HG03342 (cell line): ENCODE results near the gene TCAP.
A peak's percentile ranks its signal among the peaks of the same experiment; 100 is the strongest.
"Not testable (repeated sequence)": the region's sequence is repeated elsewhere in the genome, so short reads cannot be mapped to it uniquely, and the experiment has no call there.

Source experiments
- ATAC-seq: cut with Tn5 transposase; IDR thresholded peaks from one replicate; pipeline ENCODE4 v1.9.1; 2021; ENCODE audit warnings: mild to moderate bottlenecking, moderate library complexity; ENCODE audit not compliant: unreplicated experiment

TCAP gene

GRCh38 chr17:39678340-39679116 lies 13.4 kb downstream of the TCAP start:
- ATAC-seq, result no peak

- ATAC-seq, result no peak
Observed at GRCh38 chr17:39679521-39680192, 14.5 kb downstream of the TCAP start.

- ATAC-seq, result no peak
Observed at GRCh38 chr17:39683295-39683939, 18.3 kb downstream of the TCAP start.

DNA sequence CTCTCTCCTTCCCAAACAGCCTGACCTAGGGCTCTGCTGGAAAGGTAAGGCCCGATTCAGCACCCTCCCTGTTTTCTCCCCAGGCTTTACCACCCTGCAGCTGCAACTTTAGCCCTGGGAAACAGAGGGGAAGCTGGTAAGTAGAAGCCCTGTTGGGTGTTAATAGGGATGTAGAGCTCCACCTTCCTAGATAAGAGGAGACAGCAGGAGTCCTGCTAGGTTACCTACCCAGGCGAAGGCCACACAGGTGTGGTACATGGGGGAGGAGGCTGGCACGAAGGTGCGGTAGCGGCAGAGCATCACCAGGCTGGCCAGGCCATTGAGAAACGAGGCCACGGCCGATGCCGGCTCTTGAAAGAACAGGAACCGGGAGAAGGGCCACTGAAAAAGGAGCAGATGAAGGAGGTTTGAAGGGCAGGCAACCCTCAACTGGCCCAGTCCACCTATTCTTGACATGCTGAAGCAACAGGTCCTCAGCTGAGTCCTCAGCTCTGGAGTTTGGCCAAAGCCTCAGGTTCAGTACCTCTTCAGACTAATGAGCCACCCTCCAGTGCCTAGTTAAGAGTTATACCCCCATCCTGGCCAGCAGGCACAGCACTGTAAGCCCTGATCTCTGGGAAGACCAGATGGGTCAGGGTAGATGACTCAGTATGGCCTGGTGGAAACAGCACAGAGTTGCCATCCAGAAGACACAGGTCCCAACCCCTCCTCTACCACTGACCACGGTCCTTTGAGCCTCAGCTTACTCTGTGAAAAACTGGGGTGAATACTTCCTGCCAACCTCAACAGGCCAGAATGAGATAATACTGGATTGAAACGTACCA lies 19.4 kb downstream of the TCAP start:
- no peak for ATAC-seq

- no peak for ATAC-seq
Observed at GRCh38 chr17:39687101-39687545, 22.0 kb downstream of the TCAP start.

DNA sequence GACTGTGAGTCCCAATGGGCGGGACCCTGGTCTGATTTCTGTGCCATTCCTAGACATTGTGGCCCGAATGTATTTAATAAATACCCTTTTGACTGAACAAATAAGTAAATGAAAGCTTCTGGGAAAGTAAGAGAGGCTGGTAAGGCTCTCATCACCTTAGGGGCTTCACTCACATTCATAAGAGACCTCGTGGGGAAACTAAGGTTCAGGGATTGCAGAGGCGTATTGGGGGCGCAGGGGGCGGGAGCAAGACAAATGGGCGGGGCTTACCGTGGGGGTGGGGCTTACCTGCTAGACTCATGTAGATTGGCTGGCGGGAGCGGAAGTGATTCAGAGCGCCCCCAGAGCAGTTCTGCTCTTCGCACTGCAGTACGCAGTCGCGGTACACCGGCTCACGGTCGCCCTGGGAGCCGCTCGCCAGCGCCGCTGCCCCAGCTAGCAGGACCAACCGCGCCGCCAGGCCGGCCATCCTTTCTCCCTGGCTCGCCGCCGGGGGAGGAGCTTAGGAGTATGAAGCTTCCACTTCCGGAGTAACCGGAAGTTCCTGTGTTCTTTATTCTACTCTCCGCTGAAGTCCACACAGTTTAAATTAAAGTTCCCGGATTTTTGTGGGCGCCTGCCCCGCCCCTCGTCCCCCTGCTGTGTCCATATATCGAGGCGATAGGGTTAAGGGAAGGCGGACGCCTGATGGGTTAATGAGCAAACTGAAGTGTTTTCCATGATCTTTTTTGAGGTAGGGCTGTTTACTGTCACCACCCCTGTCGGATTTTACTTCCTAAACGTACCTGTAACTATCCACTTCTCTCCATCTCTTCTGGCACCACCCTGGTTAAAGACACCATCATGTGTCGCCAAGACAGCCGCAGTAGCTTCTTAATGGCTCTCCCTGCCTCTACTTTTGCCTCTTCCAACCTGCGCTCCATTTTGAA lies 22.7 kb downstream of the TCAP start, which contains the start of gene PGAP3:
TSS of gene PGAP3 (minus strand) at position 512 of the 929 bp plus-strand sequence. CDS start at position 469, 43 bp downstream.
- peak; percentile 86 for ATAC-seq

DNA sequence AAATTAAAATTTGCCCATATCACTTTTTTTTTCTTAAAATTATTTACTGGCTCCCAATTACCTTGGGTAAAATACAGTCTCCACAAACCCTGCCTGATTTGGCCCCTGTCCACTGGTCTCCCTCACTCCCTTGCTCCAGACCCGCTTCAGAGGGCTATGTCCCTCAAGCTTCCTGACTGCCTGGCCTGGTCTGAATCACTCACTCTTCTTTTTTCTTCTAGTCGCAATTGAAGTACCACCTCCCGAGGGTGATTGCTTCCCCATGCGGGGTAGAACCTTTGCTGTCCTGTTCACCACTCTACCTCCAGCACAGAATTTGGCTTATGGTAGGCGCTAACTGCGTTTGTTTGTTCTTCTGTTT lies 23.3 kb downstream of the TCAP start:
- ATAC-seq, result no peak

- no peak for ATAC-seq
Observed at GRCh38 chr17:39688945-39689344, 23.8 kb downstream of the TCAP start.

GRCh38 chr17:39694593-39694992 lies 29.4 kb downstream of the TCAP start:
- ATAC-seq, result no peak

DNA sequence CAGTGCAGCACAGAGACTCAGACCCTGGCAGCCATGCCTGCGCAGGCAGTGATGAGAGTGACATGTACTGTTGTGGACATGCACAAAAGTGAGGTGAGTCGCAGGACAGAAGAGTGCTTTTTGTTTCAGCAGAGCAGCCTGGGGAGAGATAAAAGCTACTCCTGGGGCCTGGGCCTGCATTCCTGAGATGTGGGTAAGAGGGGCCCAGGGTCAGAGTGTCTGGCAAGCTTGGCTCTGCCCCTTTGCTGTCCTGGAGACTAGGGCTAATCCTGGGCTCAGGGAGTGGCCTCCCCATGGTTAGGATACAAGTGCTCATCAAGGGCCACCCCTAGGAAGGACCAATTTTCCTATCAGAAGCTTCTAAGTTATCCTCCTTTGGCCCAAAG lies 29.9 kb downstream of the TCAP start:
- ATAC-seq, result no peak

- ATAC-seq, result no peak
Observed at GRCh38 chr17:39696731-39697130, 31.6 kb downstream of the TCAP start.

GRCh38 chr17:39697961-39698360 lies 32.8 kb downstream of the TCAP start:
- no peak for ATAC-seq

DNA sequence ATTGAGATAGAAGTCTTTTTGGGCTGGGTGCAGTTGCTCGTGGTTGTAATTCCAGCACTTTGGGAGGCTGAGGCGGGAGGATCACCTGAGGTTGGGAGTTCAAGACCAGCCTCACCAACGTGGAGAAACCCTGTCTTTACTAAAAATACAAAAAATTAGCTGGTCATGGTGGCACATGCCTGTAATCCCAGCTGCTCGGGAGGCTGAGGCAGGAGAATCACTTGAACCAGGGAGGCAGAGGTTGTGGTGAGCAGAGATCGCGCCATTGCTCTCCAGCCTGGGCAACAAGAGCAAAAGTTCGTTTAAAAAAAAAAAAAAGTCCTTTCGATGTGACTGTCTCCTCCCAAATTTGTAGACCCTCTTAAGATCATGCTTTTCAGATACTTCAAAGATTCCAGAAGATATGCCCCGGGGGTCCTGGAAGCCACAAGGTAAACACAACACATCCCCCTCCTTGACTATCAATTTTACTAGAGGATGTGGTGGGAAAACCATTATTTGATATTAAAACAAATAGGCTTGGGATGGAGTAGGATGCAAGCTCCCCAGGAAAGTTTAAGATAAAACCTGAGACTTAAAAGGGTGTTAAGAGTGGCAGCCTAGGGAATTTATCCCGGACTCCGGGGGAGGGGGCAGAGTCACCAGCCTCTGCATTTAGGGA lies 34.1 kb downstream of the TCAP start:
- ATAC-seq, result not testable (repeated sequence)

GRCh38 chr17:39699818-39700147 lies 34.6 kb downstream of the TCAP start, which contains the start of gene ERBB2:
ERBB2 (plus strand) TSS chr17:39700064; CDS start chr17:39700239, 175 bp downstream.
- no peak for ATAC-seq

GRCh38 chr17:39700148-39700987 lies 35.2 kb downstream of the TCAP start:
- no peak for ATAC-seq

DNA sequence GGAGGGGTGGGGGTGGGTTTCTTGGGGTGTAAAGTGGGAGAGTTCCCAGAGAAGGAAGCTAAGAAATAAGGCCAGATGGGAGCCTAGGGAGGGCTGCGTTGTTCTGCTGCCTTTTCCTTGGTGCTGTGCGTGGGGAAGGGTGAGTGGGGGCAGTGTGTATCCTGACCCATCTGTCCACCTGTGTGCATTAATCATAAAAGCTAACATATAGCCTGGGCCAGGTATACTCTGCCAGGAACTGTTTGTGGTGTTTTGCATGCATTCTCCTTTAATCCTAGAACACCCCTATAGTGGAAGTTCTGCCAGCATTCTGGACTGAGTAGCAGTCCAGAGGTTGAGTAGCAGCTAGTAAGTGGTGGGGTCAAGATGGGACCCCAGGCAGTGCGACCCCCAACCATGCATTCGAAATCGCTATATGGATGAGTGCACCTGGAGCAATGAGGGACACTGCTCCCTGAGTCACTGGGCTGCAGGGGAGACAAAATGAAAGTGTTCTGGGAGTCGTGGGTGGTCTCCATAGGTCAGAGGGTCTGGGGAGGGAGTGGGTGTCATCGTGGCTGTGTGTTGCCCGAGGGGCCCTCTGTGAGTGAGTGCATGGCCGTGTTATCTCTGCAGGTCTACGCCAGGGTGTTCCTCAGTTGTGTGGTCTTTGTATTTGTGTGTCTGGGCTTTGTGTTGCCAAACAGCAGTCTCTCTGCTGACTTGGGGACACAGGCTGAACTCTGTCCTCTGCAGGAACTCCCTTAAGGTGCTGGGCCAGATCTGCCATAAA lies 36.0 kb downstream of the TCAP start:
- ATAC-seq, result no peak

- no peak for ATAC-seq
Observed at GRCh38 chr17:39701784-39702422, 36.8 kb downstream of the TCAP start.
